HepG2 (cell line): ENCODE results near the gene TENM3. TPM values are rescaled to one million over a fixed set of nuclear protein-coding genes. Genes with fewer than 3 reads are reported as not detected.

ENCODE experiments used
- ATAC-seq: fragments of 200-7000 bp; cut with Tn5 transposase; 3 replicates; pipeline ENCODE4 v1.9.1; 2020; ENCODE audit warnings: mild to moderate bottlenecking, moderate library complexity
- BruUV-seq: library from RNA; stranded (reverse); fragments of 400-500 nt; replicated peaks from 2 replicates; lab custom pipeline; 2021; lab: Mats Ljungman, UMichigan
- CTCF ChIA-PET: fragments of 300-600 bp; formaldehyde crosslinking; extraction: SDS; loops from one replicate; lab custom pipeline; 2021; ENCODE audit warnings: low total read pairs, inconsistent platforms, low intra/inter-chr PET ratio; lab: Yijun Ruan, JAX
- POLR2A ChIA-PET: fragments of 350-600 bp; sonication (Branson Sonifier 250); formaldehyde crosslinking; loops from one replicate; lab custom pipeline; 2020; ENCODE audit warnings: antibody characterized with exemption, inconsistent platforms; lab: Yijun Ruan, JAX
- DNase-seq: peaks from one replicate; pipeline ENCODE4 v3.0.0-alpha.2; 2015; ENCODE audit warnings: low spot score
- FAIRE-seq: peaks from 3 replicates; lab custom pipeline; 2011; peaks lifted over from hg19 to GRCh38; lab: Jason Lieb, UNC
- H2AFZ ChIP-seq: one replicate; pipeline ENCODE4 v1.6.1; 2011; ENCODE audit warnings: low read length, inconsistent platforms
- H3K27ac ChIP-seq: fragments of 300-600 bp; 3 replicates; pipeline ENCODE4 v1.8.0; 2011; ENCODE audit warnings: mixed run types, mild to moderate bottlenecking, mixed read lengths, low read length, inconsistent platforms; ENCODE audit not compliant: insufficient read depth; ENCODE audit errors: extremely low read length
- H3K27me3 ChIP-seq, 2 experiments: fragments of 200-600 bp in 1 of 2; 2 replicates in 1 of 2; 3 replicates in 1 of 2; pipeline versions ENCODE4 v1.6.0 to v1.8.0; 2011; ENCODE audit warnings: low read length in 2 of 2, mild to moderate bottlenecking in 2 of 2, moderate library complexity in 2 of 2, inconsistent platforms in 1 of 2; ENCODE audit not compliant: insufficient read depth in 2 of 2, control insufficient read depth in 1 of 2
- H3K36me3 ChIP-seq, 2 experiments: fragments of 200-600 bp in 1 of 2; replicated peaks in 1 of 2; 2 replicates in 1 of 2; 3 replicates in 1 of 2; pipeline versions ENCODE4 v1.5.1 to v1.8.0; 2011; ENCODE audit warnings: low read length in 2 of 2, inconsistent platforms in 1 of 2; ENCODE audit not compliant: insufficient read depth in 2 of 2, control insufficient read depth in 1 of 2
- H3K4me1 ChIP-seq: 2 replicates; pipeline ENCODE4 v1.5.1; 2012; ENCODE audit warnings: low read length, inconsistent platforms; ENCODE audit not compliant: insufficient read depth
- H3K4me2 ChIP-seq: 2 replicates; pipeline ENCODE4 v1.6.0; 2011; ENCODE audit warnings: low read depth, low read length, inconsistent platforms
- H3K4me3 ChIP-seq, 3 experiments: fragments of 200-600 bp in 1 of 3; sonication (generic), shearing (Covaris generic) in 1 of 3; replicated peaks in 1 of 3; 2 replicates each; pipeline ENCODE4 v1.5.1; 2011 to 2016; ENCODE audit warnings: low read length in 3 of 3, inconsistent platforms in 2 of 3, low read depth in 2 of 3, mild to moderate bottlenecking in 2 of 3, control low read depth in 1 of 3, mixed read lengths in 1 of 3; ENCODE audit not compliant: insufficient read depth in 1 of 3
- H3K79me2 ChIP-seq: one replicate; pipeline ENCODE4 v1.6.1; 2011; ENCODE audit warnings: low read length, inconsistent platforms; ENCODE audit not compliant: insufficient read depth
- H3K9ac ChIP-seq: 2 replicates; pipeline ENCODE4 v1.6.0; 2011; ENCODE audit warnings: mild to moderate bottlenecking, low read depth, low read length, inconsistent platforms; ENCODE audit not compliant: insufficient read depth
- H3K9me3 ChIP-seq: 2 replicates; pipeline ENCODE4 v1.5.1; 2012; ENCODE audit warnings: mild to moderate bottlenecking, low read length
- H4K20me1 ChIP-seq: 2 replicates; pipeline ENCODE4 v1.6.0; 2011; ENCODE audit warnings: inconsistent platforms, mild to moderate bottlenecking, low read length, moderate library complexity; ENCODE audit not compliant: insufficient read depth
- CC2D1A ChIP-seq: sonication (generic); formaldehyde crosslinking; IDR thresholded peaks from 2 replicates; pipeline ENCODE4 v1.8.1; 2023; ENCODE audit warnings: mild to moderate bottlenecking, missing genetic modification reagents
- MAZ ChIP-seq, 2 experiments: sonication (generic) in 1 of 2; formaldehyde crosslinking in 1 of 2; IDR thresholded peaks; 2 replicates each; pipeline versions ENCODE4 v1.5.0 to v1.6.1; 2012 to 2020; ENCODE audit warnings: low read depth in 2 of 2, mild to moderate bottlenecking in 2 of 2, borderline replicate concordance in 1 of 2, improper control_type of control experiment in 1 of 2, low read length in 1 of 2, missing genetic modification reagents in 1 of 2, moderate library complexity in 1 of 2
- MEIS1 ChIP-seq: sonication (generic); formaldehyde crosslinking; IDR thresholded peaks from 2 replicates; pipeline ENCODE4 v1.9.0; 2021; ENCODE audit warnings: mild to moderate bottlenecking, missing genetic modification reagents, moderate library complexity, borderline replicate concordance
- PPARG ChIP-seq: conservative IDR thresholded peaks from 2 replicates; pipeline ENCODE4 v1.6.1; 2016; ENCODE audit warnings: missing biosample characterization, missing genetic modification reagents
- RORA ChIP-seq: sonication (generic); formaldehyde crosslinking; IDR thresholded peaks from 2 replicates; pipeline ENCODE4 v1.5.0; 2020; ENCODE audit warnings: mild to moderate bottlenecking, missing genetic modification reagents, moderate library complexity
- SNAI1 ChIP-seq: sonication (generic); formaldehyde crosslinking; IDR thresholded peaks from 2 replicates; pipeline ENCODE4 v1.5.0; 2020; ENCODE audit warnings: mild to moderate bottlenecking, missing genetic modification reagents, borderline replicate concordance
- TCF7 ChIP-seq: sonication (generic); IDR thresholded peaks from 2 replicates; pipeline ENCODE4 v1.6.1; 2016; ENCODE audit warnings: antibody characterized with exemption, low read depth
- ZFP37 ChIP-seq: sonication (generic); formaldehyde crosslinking; IDR thresholded peaks from 2 replicates; pipeline ENCODE4 v1.4.0; 2020; ENCODE audit warnings: missing genetic modification reagents, borderline replicate concordance
- ZFP82 ChIP-seq: sonication (generic); formaldehyde crosslinking; IDR thresholded peaks from 2 replicates; pipeline ENCODE4 v1.5.1; 2020; ENCODE audit warnings: mild to moderate bottlenecking, missing genetic modification reagents, borderline replicate concordance
- ZNF18 ChIP-seq: sonication (generic); formaldehyde crosslinking; IDR thresholded peaks from 2 replicates; pipeline ENCODE4 v1.8.0; 2022; ENCODE audit warnings: mild to moderate bottlenecking, missing genetic modification reagents; ENCODE audit not compliant: insufficient replicate concordance
- ZNF468 ChIP-seq: sonication (generic); formaldehyde crosslinking; IDR thresholded peaks from 2 replicates; pipeline ENCODE4 v1.8.0; 2022; ENCODE audit warnings: mild to moderate bottlenecking, moderate library complexity, missing genetic modification reagents
- ZNF720 ChIP-seq: sonication (generic); formaldehyde crosslinking; IDR thresholded peaks from 2 replicates; pipeline ENCODE4 v1.4.0; 2020; ENCODE audit warnings: missing genetic modification reagents
- ZNF772 ChIP-seq: sonication (generic); formaldehyde crosslinking; IDR thresholded peaks from 2 replicates; pipeline ENCODE4 v1.5.0; 2020; ENCODE audit warnings: mild to moderate bottlenecking, missing genetic modification reagents
- WGBS: methylation state at CpG from one replicate; pipeline ENCODE4 v1.1.6; 2017; ENCODE audit warnings: low lambda C conversion rate; 5-methylcytosine and 5-hydroxymethylcytosine counted together
- in situ Hi-C: cut with HindIII; loops from 2 replicates; pipeline ENCODE4 v1.10.0; 2017; ENCODE audit warnings: low pct_unique_long_range_greater_than_20kb; ENCODE audit not compliant: extremely low pct_ligation_motif_present
- intact Hi-C: fragments of 100-400 bp; cut with micrococcal nuclease; formaldehyde crosslinking; loops from one replicate; pipeline ENCODE4 v1.10.0; 2022; ENCODE audit not compliant: unreplicated experiment
- polyA plus RNA-seq, 8 experiments: library from polyadenylated mRNA; depleted of rRNA in 3 of 8; stranded (reverse) in 7 of 8; unstranded in 1 of 8; fragments of >200 nt; fragmentation: Illumina TruSeq in 4 of 8; extraction: Trizol in 4 of 8; gene quantifications; 2 replicates each; pipeline versions ENCODE4 v1.2.1 to v1.2.3, GENCODE V29; 2011 to 2016; ENCODE audit warnings: low read depth in 4 of 8, missing spikeins in 1 of 8, mixed read lengths in 1 of 8; ENCODE audit not compliant: insufficient read depth in 1 of 8
- total RNA-seq, 5 experiments: library from RNA; depleted of rRNA; stranded (reverse); fragments of >200 nt; fragmentation: Illumina TruSeq; extraction: Trizol; gene quantifications; 2 replicates each; pipeline ENCODE4 v1.2.3, GENCODE V29; 2016; ENCODE audit warnings: low read depth in 1 of 5
- TF ChIP-seq, protein P1 (sequence below): sonication (generic); formaldehyde crosslinking; IDR thresholded peaks from 2 replicates; pipeline ENCODE4 v1.8.1; 2023; ENCODE audit warnings: mild to moderate bottlenecking, missing genetic modification reagents, borderline replicate concordance
- TF ChIP-seq, protein P2 (sequence below): sonication (generic); formaldehyde crosslinking; IDR thresholded peaks from 2 replicates; pipeline ENCODE4 v1.4.0; 2020; ENCODE audit warnings: missing genetic modification reagents, mild to moderate bottlenecking, borderline replicate concordance

The TENM3 gene
- total and polyA plus RNA-seq, 2 of the 13 experiments (the other 11 are each of a cell fraction or from before 2014, with no cell fraction given) = 0.04 TPM; not detected in 1

GRCh38 chr4:182754895-182755294, 511.7 kb downstream of the TENM3 start:
- Histone ChIP-seq H3K79me2 (no peaks in the 10 kb centered on the region), H3K4me1 (no peaks in the 10 kb centered on the region), H3K27me3 (peaks cover 0 to 4% of the 10 kb centered on the region in 2 experiments; a peak in 1 of 5 replicates), H2AFZ (no peak overlapping the region), H3K4me3 (no peak overlapping the region), H4K20me1 (no peaks in the 10 kb centered on the region), H3K9ac (no peak overlapping the region), H3K36me3 (no peaks in the 10 kb centered on the region), H3K4me2 (no peak overlapping the region), H3K27ac (no peak overlapping the region), H3K9me3 (no peaks in the 10 kb centered on the region)
- POLR2A ChIA-PET = no interaction called here
- BruUV-seq = no TSS peak
- CTCF ChIA-PET = no interaction called here
- in situ Hi-C loops = no loop called here
- ATAC-seq = no peak
- no peak for FAIRE-seq
- TF ChIP-seq ZNF720 (CRISPR knock-in tag) (no peak), ZNF18 (CRISPR knock-in tag) (no peak), PPARG (CRISPR knock-in tag) (no peak), RORA (CRISPR knock-in tag) (no peak), ZFP37 (CRISPR knock-in tag) (no peak), ZNF468 (CRISPR knock-in tag) (no peak), TCF7 (no peak), ZFP82 (CRISPR knock-in tag) (no peak), ZNF772 (no peak), MAZ (IDR thresholded peaks at IDR 0.05; ENCODE audit: borderline replicate concordance, low read depth, low read length) (no peak), MAZ (CRISPR knock-in tag; IDR thresholded peaks at IDR 0.05; ENCODE audit: low read depth) (no peak), SNAI1 (no peak), CC2D1A (CRISPR knock-in tag) (no peak), MEIS1 (no peak)
- TF ChIP-seq, protein P1, sequence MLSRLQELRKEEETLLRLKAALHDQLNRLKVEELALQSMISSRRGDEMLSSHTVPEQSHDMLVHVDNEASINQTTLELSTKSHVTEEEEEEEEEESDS (CRISPR knock-in tag) = no peak
- TF ChIP-seq, protein P2, sequence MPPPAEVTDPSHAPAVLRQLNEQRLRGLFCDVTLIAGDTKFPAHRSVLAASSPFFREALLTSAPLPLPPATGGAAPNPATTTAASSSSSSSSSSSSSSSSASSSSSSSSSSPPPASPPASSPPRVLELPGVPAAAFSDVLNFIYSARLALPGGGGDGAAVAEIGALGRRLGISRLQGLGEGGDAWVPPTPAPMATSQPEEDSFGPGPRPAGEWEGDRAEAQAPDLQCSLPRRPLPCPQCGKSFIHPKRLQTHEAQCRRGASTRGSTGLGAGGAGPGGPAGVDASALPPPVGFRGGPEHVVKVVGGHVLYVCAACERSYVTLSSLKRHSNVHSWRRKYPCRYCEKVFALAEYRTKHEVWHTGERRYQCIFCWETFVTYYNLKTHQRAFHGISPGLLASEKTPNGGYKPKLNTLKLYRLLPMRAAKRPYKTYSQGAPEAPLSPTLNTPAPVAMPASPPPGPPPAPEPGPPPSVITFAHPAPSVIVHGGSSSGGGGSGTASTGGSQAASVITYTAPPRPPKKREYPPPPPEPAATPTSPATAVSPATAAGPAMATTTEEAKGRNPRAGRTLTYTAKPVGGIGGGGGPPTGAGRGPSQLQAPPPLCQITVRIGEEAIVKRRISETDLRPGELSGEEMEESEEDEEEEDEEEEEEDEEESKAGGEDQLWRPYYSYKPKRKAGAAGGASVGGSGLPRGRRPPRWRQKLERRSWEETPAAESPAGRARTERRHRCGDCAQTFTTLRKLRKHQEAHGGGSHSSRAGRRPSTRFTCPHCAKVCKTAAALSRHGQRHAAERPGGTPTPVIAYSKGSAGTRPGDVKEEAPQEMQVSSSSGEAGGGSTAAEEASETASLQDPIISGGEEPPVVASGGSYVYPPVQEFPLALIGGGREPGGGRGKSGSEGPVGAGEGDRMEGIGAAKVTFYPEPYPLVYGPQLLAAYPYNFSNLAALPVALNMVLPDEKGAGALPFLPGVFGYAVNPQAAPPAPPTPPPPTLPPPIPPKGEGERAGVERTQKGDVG (CRISPR knock-in tag) = no peak
- DNase-seq = no peak
- WGBS = 64% methylated on average over 5 of the region's 5 CpGs
- intact Hi-C loops = no loop called here
